ENCODE results near the gene GPR87. TPM values are rescaled to one million over a fixed set of nuclear protein-coding genes. Genes with fewer than 3 reads are reported as not detected.

GPR87 gene
- total RNA-seq (not detected), polyA plus RNA-seq (not detected)
- long read RNA-seq, donor 1 = 0 reads
- long read RNA-seq, donor 2 = 0 reads

- DNase-seq (no peak), ATAC-seq (ENCODE audit: low FRiP score) (no peak)
- H3K9me3 ChIP-seq (ENCODE audit: control insufficient read depth, low read length) = no peaks in the 10 kb centered on the region
- no peak within 1 kb of the TSS for H3K4me3 ChIP-seq (ENCODE audit: low read length in 2 of 2)
- intact Hi-C loops (cut with DNase I) = no loop called here
- no peaks in the 10 kb centered on the region for H3K36me3 ChIP-seq (ENCODE audit: control insufficient read depth in 1 of 2, insufficient read depth in 2 of 2, low read length in 1 of 2)
- no peaks in the 10 kb centered on the region for H3K27me3 ChIP-seq (ENCODE audit: control insufficient read depth in 1 of 2, insufficient read depth in 2 of 2, low read length in 1 of 2)
- no peaks in the 10 kb centered on the region for H3K4me1 ChIP-seq (ENCODE audit: control insufficient read depth in 1 of 2, insufficient read depth in 2 of 2, low read length in 2 of 2)
- no peak within 1 kb of the TSS for H3K27ac ChIP-seq (ENCODE audit: low read depth in 1 of 2, low read length in 2 of 2)
- WGBS, 2 donors = 73 to 80% methylated on average over 7 of the region's 7 CpGs
Observed at GRCh38 chr3:151316267-151316991, at the start of gene GPR87. Gene GPR87, minus strand, starts transcription at chr3:151316820. Its CDS starts 16,720 bp downstream, at chr3:151300100.

- ATAC-seq (ENCODE audit: low FRiP score) (no peak), DNase-seq (no peak)
- Histone ChIP-seq H3K27me3 (ENCODE audit: control insufficient read depth in 1 of 2, insufficient read depth in 2 of 2, low read length in 1 of 2) (no peaks in the 10 kb centered on the region), H3K4me3 (ENCODE audit: low read length in 2 of 2) (no peak overlapping the region), H3K9me3 (ENCODE audit: control insufficient read depth, low read length) (no peaks in the 10 kb centered on the region), H3K27ac (ENCODE audit: low read depth in 1 of 2, low read length in 2 of 2) (no peak overlapping the region), H3K36me3 (ENCODE audit: control insufficient read depth in 1 of 2, insufficient read depth in 2 of 2, low read length in 1 of 2) (no peaks in the 10 kb centered on the region), H3K4me1 (ENCODE audit: control insufficient read depth in 1 of 2, insufficient read depth in 2 of 2, low read length in 2 of 2) (no peaks in the 10 kb centered on the region)
- WGBS, 2 donors = 61 to 65% methylated on average over 3 of the region's 3 CpGs
- intact Hi-C loops (cut with DNase I) = no loop called here
Observed at GRCh38 chr3:151362751-151363174, 46.1 kb upstream of the GPR87 start.

- Histone ChIP-seq H3K9me3 (ENCODE audit: control insufficient read depth, low read length) (no peaks in the 10 kb centered on the region), H3K27ac (ENCODE audit: low read depth in 1 of 2, low read length in 2 of 2) (no peak overlapping the region), H3K36me3 (ENCODE audit: control insufficient read depth in 1 of 2, insufficient read depth in 2 of 2, low read length in 1 of 2) (no peaks in the 10 kb centered on the region), H3K27me3 (ENCODE audit: control insufficient read depth in 1 of 2, insufficient read depth in 2 of 2, low read length in 1 of 2) (no peaks in the 10 kb centered on the region), H3K4me1 (ENCODE audit: control insufficient read depth in 1 of 2, insufficient read depth in 2 of 2, low read length in 2 of 2) (no peaks in the 10 kb centered on the region), H3K4me3 (ENCODE audit: low read length in 2 of 2) (no peak overlapping the region)
- intact Hi-C loops (cut with DNase I) = no loop called here
- DNase-seq (no peak), ATAC-seq (ENCODE audit: low FRiP score) (no peak)
- WGBS, 2 donors = 1 to 3% methylated on average over 2 of the region's 2 CpGs
Observed at GRCh38 chr3:151357463-151357850, 40.8 kb upstream of the GPR87 start.

- intact Hi-C loops (cut with DNase I) = no loop called here
- H3K27ac ChIP-seq (ENCODE audit: low read depth in 1 of 2, low read length in 2 of 2) = no peak overlapping the region
- DNase-seq = no peak
- H3K4me1 ChIP-seq (ENCODE audit: control insufficient read depth in 1 of 2, insufficient read depth in 2 of 2, low read length in 2 of 2) = no peaks in the 10 kb centered on the region
- no peak for ATAC-seq (ENCODE audit: low FRiP score)
- 0 to 2% methylated on average over 2 of the region's 2 CpGs for WGBS, 2 donors
- H3K4me3 ChIP-seq (ENCODE audit: low read length in 2 of 2) = peak overlapping the region in 1 of 2 donors; percentile 41
- H3K9me3 ChIP-seq (ENCODE audit: control insufficient read depth, low read length) = no peaks in the 10 kb centered on the region
- H3K36me3 ChIP-seq (ENCODE audit: control insufficient read depth in 1 of 2, insufficient read depth in 2 of 2, low read length in 1 of 2) = no peaks in the 10 kb centered on the region
- H3K27me3 ChIP-seq (ENCODE audit: control insufficient read depth in 1 of 2, insufficient read depth in 2 of 2, low read length in 1 of 2) = no peaks in the 10 kb centered on the region
Observed at GRCh38 chr3:151356794-151357462, 40.3 kb upstream of the GPR87 start.

- 92 to 94% methylated on average over 4 of the region's 4 CpGs for WGBS, 2 donors
- H3K27me3 ChIP-seq (ENCODE audit: control insufficient read depth in 1 of 2, insufficient read depth in 2 of 2, low read length in 1 of 2) = no peaks in the 10 kb centered on the region
- ATAC-seq (ENCODE audit: low FRiP score) (no peak), DNase-seq (no peak)
- H3K4me3 ChIP-seq (ENCODE audit: low read length in 2 of 2) = no peak overlapping the region
- H3K9me3 ChIP-seq (ENCODE audit: control insufficient read depth, low read length) = no peaks in the 10 kb centered on the region
- H3K36me3 ChIP-seq (ENCODE audit: control insufficient read depth in 1 of 2, insufficient read depth in 2 of 2, low read length in 1 of 2) = no peaks in the 10 kb centered on the region
- intact Hi-C loops (cut with DNase I) = no loop called here
- H3K4me1 ChIP-seq (ENCODE audit: control insufficient read depth in 1 of 2, insufficient read depth in 2 of 2, low read length in 2 of 2) = no peaks in the 10 kb centered on the region
- H3K27ac ChIP-seq (ENCODE audit: low read depth in 1 of 2, low read length in 2 of 2) = no peak overlapping the region
Observed at GRCh38 chr3:151351648-151352047, 35.0 kb upstream of the GPR87 start.

- Histone ChIP-seq H3K36me3 (ENCODE audit: control insufficient read depth in 1 of 2, insufficient read depth in 2 of 2, low read length in 1 of 2) (no peaks in the 10 kb centered on the region), H3K27me3 (ENCODE audit: control insufficient read depth in 1 of 2, insufficient read depth in 2 of 2, low read length in 1 of 2) (no peaks in the 10 kb centered on the region), H3K4me1 (ENCODE audit: control insufficient read depth in 1 of 2, insufficient read depth in 2 of 2, low read length in 2 of 2) (no peaks in the 10 kb centered on the region), H3K27ac (ENCODE audit: low read depth in 1 of 2, low read length in 2 of 2) (no peak overlapping the region), H3K9me3 (ENCODE audit: control insufficient read depth, low read length) (no peaks in the 10 kb centered on the region), H3K4me3 (ENCODE audit: low read length in 2 of 2) (no peak overlapping the region)
- ATAC-seq (ENCODE audit: low FRiP score) (no peak), DNase-seq (no peak)
- intact Hi-C loops (cut with DNase I) = no loop called here
- 94 to 96% methylated on average over 1 of the region's 1 CpG for WGBS, 2 donors
Observed at GRCh38 chr3:151351219-151351618, 34.6 kb upstream of the GPR87 start.

- no peaks in the 10 kb centered on the region for H3K9me3 ChIP-seq (ENCODE audit: control insufficient read depth, low read length)
- H3K27ac ChIP-seq (ENCODE audit: low read depth in 1 of 2, low read length in 2 of 2) = no peak overlapping the region
- H3K4me1 ChIP-seq (ENCODE audit: control insufficient read depth in 1 of 2, insufficient read depth in 2 of 2, low read length in 2 of 2) = no peaks in the 10 kb centered on the region
- H3K27me3 ChIP-seq (ENCODE audit: control insufficient read depth in 1 of 2, insufficient read depth in 2 of 2, low read length in 1 of 2) = no peaks in the 10 kb centered on the region
- 94 to 95% methylated on average over 1 of the region's 1 CpG for WGBS, 2 donors
- intact Hi-C loops (cut with DNase I) = no loop called here
- DNase-seq (no peak), ATAC-seq (ENCODE audit: low FRiP score) (no peak)
- H3K4me3 ChIP-seq (ENCODE audit: low read length in 2 of 2) = no peak overlapping the region
- H3K36me3 ChIP-seq (ENCODE audit: control insufficient read depth in 1 of 2, insufficient read depth in 2 of 2, low read length in 1 of 2) = no peaks in the 10 kb centered on the region
Observed at GRCh38 chr3:151350656-151351055, 34.0 kb upstream of the GPR87 start.

- intact Hi-C loops (cut with DNase I) = no loop called here
- H3K4me3 ChIP-seq (ENCODE audit: low read length in 2 of 2) = no peak overlapping the region
- DNase-seq = peak in 1 of 2 donors; percentile 63
- H3K36me3 ChIP-seq (ENCODE audit: control insufficient read depth in 1 of 2, insufficient read depth in 2 of 2, low read length in 1 of 2) = no peaks in the 10 kb centered on the region
- WGBS, 2 donors = 77 to 79% methylated on average over 6 of the region's 6 CpGs
- no peaks in the 10 kb centered on the region for H3K9me3 ChIP-seq (ENCODE audit: control insufficient read depth, low read length)
- no peaks in the 10 kb centered on the region for H3K4me1 ChIP-seq (ENCODE audit: control insufficient read depth in 1 of 2, insufficient read depth in 2 of 2, low read length in 2 of 2)
- H3K27me3 ChIP-seq (ENCODE audit: control insufficient read depth in 1 of 2, insufficient read depth in 2 of 2, low read length in 1 of 2) = no peaks in the 10 kb centered on the region
- no peak overlapping the region for H3K27ac ChIP-seq (ENCODE audit: low read depth in 1 of 2, low read length in 2 of 2)
- ATAC-seq (ENCODE audit: low FRiP score) = peak; percentile 56
Observed at GRCh38 chr3:151347432-151347831, 30.8 kb upstream of the GPR87 start.

- Histone ChIP-seq H3K4me1 (ENCODE audit: control insufficient read depth in 1 of 2, insufficient read depth in 2 of 2, low read length in 2 of 2) (no peaks in the 10 kb centered on the region), H3K4me3 (ENCODE audit: low read length in 2 of 2) (no peak overlapping the region), H3K9me3 (ENCODE audit: control insufficient read depth, low read length) (no peaks in the 10 kb centered on the region), H3K36me3 (ENCODE audit: control insufficient read depth in 1 of 2, insufficient read depth in 2 of 2, low read length in 1 of 2) (no peaks in the 10 kb centered on the region), H3K27ac (ENCODE audit: low read depth in 1 of 2, low read length in 2 of 2) (no peak overlapping the region), H3K27me3 (ENCODE audit: control insufficient read depth in 1 of 2, insufficient read depth in 2 of 2, low read length in 1 of 2) (no peaks in the 10 kb centered on the region)
- no peak for DNase-seq
- intact Hi-C loops (cut with DNase I) = no loop called here
- no peak for ATAC-seq (ENCODE audit: low FRiP score)
- 91 to 93% methylated on average over 3 of the region's 3 CpGs for WGBS, 2 donors
Observed at GRCh38 chr3:151346292-151346691, 29.7 kb upstream of the GPR87 start.

Measured in aorta (tissue), 5 donors.